ENCODE data around the gene GTPBP4.

Gene GTPBP4

DNA sequence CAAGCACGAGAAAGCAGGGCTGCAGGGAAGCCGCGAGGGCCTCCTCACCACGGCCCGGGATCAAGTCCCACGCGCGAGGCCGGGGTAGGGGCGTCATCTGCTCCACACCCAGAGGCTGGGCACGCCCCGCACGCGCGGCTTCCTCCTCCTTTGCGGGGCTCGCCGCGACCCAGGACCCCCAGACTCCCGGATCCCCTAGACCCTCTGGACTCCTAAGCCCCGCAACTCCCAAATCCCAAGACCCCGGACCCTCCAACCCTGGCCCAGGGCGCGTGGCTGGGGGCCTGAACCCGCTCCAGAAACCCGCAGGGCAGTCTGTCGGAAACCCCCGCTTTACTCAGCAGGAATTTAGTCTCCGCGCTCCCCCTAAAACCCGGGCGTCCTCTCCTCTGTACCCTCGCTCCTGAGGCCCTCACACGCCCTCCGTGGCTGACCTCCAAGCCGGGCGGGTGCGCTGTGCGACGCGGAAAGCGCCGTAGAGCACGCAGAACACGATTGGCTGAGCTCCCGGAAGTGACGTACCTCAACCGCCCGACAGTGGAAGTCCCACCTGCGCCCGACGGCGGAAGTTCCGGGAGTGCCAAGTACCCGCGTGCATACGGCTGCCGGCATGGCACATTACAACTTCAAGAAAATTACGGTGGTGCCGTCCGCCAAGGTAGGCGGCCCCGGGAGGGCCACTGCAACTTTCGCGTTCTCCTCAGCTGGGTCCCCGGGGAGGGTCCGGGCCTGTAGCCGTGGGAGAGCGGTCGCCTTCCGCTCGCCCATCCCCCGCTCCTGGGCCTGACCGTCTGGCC is at the start of gene GTPBP4:
GTPBP4 (plus strand) TSS at position 565 of the 797 bp plus-strand sequence; CDS start at position 611, 46 bp downstream.
- peak; percentile 90 for DNase-seq (ENCODE audit: low read depth)

DNA sequence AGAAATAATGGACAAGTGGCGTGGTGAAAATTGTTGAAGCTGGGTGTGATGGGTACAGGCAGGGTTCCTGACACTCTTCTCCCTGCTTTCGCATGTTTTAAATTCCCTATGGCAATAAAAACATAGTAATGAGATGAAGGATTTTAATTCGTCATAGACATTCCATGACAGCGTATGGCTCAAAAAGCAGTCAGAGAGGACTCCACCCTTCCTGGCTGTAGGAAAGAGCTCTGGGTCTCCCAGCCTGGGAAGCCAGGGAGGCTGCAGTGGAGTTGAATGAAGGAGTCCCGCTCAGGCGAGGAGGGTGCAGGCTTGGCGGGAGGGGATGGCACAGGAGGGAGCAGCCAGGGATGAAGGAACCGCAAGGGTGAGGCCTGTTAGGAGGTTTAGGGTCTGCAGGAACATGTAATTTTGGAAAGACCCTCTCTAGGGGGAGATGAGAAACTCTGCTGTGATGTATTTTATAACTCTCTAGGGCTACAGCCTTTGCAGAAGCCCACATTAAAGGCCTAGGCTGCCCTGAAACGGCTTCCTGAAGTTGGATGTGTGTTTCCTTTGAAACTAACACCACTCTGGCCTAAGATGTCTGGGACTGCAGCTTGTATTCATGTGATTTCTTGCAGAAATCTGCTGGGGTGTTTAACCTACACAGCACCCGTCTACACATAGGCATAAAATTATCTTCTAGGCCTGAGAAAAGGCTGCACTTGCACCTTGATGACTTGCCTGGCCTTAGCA is 49.1 kb upstream of the GTPBP4 start:
- no peak for DNase-seq (ENCODE audit: low read depth)

DNA sequence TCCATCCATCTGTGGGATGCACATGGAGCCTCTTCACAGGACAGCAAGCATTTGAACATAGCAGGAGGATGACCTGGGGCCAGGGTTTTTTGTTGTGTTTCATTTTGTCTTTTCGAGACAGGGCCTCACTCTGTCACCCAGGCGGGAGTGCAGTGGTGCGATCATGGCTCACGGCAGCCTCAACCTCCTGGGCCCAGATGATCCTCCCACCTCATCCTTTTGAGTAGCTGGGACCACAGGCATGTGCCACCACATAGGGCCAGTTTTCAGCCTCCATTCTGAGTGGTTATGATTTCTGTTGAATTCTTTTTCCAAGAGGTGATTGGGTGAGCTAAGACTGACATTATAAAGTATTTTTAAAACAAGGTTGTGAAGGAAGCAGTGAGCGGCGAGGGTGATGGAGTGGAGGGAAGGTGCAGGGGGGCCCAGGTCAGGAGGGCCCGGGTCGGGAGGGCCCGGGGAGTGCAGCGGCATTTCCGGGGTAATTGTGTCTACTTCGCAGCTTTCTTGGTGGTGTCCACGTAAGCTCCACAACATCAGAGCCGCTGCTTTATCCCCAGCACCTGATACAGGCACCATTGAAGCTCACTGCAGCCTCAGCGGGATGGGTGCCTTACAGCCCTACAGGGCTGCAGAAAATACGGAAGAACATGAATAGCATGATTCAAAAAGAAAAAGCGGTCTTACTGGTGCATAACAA is 44.8 kb upstream of the GTPBP4 start:
- DNase-seq (ENCODE audit: low read depth): no peak

DNA sequence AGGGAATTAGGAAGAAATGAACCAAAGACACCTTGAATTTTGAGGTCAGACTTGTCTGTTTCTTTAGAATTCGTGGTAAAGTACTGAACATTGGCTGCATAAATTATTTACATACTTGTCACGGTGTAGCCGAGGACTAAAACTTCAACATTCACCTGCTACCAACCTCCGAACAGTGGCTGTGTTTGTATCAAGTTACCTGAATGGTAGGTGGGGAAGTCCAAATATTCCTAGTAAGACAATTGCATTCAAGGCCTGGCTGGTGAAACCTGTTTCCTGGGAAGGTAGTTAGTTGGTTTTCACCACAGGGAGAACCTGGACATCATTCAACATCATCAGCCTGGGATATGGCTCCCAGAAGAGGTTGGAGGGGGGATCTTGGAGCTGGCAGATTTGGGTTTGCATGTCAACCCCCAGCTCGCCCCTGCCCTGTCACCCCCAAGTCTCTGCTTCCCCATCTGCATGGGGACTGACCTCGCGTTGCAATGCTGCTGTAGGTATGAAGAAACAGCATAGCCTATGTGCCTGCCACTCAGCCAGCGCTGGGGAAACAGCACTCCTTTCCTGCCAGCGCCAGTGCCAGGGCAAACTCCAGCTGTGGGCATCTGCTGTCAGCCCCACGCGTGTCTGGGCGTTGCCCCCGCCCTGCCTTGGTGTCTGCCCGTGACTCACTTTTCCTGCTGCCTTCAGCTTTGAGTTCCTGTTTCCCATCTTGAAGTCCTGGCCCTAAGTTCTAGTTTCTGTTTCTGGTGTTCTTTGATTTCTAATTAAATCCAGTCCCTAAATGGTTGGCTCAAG is 44.0 kb upstream of the GTPBP4 start:
- DNase-seq (ENCODE audit: low read depth): peak; percentile 8

DNA sequence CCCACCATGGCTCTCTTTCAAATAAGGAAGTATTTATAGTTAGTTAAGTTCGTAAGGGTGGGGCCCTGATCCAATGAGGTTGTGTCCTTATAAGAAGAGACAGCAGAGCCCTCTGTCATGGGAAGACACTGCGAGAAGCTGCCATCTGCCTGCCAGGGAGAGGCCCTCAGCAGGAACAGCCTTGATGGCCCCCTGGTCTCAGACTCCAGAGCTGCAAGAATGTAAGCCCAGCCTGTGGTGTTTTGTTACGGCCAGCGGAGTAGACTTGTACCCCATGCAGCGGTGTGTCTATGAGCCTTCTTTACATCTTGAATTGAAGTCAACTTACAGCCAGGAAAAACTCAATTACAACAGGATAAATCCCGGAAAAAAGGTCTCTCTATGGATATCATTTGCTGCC is 42.5 kb upstream of the GTPBP4 start:
- no peak for DNase-seq (ENCODE audit: low read depth)

DNA sequence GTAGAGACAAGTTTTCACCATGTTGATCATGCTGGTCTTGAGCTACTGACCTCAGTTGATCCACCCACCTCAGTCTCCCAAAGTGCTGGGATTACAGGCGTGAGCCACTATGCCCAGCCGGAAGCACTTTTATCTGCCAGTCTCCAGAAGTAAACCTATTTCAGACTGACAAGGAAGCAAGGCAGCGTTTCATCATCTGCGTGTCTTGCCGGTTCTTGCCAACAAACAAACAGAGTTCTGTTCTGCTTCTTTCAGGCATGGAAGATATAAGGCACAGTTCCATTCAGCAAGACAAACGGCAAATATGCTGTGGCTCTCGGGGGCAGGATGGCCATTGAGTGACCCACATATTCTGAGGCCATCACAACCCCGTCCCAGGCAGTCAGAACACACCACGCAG is 41.2 kb upstream of the GTPBP4 start:
- no peak for DNase-seq (ENCODE audit: low read depth)

DNA sequence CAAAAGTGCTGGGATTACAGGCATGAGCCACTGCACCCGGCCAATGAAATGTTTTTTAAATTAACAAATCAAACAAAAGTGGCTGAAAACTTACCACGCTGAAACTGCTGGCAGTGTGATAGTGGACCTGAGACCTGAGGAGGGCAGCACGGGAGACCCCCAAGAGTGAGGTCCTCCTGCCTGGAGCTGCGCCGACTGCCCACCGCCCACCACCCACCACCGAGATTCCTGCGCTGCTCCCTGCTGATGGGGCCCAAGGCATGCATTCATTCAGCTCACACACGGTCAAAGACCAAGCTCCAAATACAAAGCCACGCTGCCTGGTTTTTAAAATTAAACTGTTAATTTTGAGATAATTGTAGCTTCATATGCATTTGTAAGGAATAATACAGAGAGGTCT is 40.4 kb upstream of the GTPBP4 start:
- no peak for DNase-seq (ENCODE audit: low read depth)

DNA sequence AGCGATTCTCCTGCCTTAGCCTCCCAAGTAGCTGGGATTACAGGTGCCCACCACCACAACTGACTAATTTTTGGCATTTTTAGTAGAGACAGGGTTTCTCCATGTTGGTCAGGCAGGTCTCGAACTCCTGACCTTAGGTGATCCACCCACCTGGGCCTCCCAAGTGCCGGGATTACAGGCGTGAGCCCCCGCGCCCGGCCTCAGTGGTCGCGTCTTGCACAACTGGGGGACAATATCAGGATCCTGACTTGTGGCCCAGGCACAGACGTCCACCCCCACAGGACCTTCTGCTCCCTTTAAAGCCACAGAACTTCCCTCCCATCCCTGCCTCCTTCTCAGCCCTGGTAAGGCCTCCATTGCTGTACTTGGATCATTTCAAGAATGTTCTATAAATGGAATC is 39.9 kb upstream of the GTPBP4 start:
- no peak for DNase-seq (ENCODE audit: low read depth)

DNA sequence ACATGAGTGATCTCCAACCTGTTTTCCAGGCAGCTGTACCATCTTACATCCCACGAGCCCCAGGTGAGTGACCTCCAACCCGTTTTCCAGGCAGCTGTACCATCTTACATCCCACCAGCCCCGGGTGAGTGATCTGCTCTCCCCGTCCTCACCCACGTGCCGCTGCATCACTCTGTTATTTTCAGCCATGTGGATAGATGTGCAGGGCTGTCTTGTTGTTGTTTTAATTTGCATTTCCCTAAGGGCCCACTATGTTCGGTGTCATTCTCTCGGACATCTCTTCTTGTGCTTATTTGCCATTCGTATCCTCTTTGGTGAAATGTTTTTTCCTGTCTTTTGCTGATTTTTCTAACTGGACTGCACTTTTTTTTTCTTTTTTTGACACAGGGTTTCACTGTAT is 38.8 kb upstream of the GTPBP4 start:
- no peak for DNase-seq (ENCODE audit: low read depth)

DNA sequence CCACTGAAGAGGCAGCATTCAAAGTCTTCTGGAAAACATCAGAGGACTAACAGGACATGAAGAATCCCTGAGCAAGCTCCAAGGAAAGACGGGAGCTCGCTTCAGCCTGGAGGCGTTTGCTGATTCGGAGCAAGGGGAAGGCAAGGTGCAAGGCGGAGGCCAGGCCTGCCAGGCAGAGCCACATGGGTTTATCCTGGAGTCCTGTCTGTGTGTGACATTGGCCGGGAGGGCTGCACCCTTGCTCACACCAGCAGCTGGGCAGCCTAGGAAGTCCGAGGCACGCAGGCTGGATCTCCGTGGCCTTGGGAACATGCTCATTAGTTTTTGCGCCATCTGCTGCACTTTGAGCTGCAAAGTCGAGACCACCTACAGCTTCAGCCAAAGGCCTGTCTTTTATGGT is 34.4 kb upstream of the GTPBP4 start:
- no peak for DNase-seq (ENCODE audit: low read depth)

DNA sequence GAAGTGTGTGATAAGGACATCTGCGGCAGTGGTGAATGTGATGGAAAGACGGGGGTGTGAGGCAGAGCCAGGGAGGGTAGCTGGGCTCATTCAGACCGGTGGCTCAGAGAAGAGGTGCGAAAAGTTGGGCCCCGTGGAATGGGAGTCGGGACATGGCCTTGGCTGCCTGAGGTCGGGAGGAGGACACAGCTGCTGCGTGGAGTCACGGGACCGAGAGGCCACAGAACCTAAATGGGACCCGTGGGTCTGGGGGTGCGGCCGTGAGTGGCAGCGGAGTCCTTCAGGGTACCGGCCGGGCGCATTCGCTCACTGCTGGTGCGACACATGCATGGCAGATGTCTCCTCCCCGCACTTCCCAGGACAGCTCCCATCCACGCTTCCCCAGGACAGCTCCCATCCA is 33.8 kb upstream of the GTPBP4 start:
- DNase-seq (ENCODE audit: low read depth): no peak

DNA sequence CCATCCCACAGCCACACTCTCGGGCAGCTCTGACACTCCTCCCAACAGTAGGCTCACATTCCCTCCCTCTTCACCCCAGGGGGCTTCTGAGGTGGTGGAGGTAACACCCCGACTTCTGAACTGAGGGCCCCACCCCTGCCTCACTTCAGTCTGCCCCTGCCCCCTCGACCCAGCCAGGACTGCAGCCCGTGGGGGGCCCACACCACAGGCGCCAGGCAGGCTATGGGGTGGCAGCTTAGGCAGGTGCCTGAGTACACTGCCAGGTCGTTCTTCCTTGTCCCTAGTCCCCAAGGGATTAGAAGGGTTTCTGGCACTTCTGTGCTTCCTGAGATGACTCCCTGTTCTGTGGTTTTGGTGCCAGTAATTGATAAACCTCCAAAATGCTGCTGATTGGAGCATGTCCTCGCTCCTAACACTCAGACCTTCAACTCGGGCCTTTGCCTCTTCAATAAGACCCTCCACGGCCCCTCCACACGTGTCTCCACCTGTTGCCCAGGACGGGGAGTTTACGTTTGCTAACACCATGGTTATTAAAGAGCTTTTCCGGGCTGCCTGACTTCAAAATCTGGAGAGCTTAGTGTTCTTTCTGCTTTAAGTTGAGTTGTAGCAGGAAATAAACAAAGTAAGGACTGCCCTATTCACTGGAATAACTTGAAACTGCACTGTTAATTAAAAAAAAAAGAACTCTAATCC is 33.0 kb upstream of the GTPBP4 start:
- DNase-seq (ENCODE audit: low read depth): no peak

DNA sequence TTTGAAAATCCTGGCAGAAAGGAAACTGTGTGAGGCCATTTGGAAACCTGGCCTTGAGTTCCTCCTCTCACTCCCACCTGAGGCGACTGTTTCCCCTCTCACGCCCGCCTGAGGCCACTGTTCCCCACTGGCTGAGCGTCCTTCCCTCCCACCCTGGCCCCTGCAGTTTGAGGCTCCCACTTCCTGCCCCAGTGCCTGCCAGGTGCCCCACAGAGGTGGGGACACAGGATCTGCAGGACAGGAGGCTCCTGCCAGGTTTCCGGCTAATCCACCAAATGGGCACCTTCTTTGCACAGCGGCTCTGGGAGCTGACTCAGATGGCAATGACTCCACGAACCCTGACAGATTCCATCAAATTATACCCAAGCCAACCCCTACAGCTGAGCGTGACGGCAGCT is 32.4 kb upstream of the GTPBP4 start:
- no peak for DNase-seq (ENCODE audit: low read depth)

DNA sequence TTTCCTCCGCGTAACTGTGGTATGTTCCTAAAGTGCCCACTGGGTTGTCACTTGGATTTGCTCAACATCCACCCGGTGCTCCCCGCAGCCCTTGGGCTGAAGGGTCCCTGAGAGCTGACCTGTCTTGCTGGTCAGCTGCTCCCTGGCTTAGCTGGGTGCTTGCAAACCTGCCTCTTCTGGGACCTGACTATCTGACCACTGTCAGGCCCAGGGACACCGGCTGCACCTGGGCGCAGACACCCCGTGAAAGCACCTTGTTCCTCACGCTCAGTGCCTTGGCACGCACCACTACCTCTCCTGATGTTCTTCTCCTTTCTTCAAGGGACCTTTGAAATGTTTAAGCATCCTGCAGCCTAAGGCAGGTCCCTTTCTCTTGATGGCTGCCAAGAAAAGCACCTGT is 30.1 kb upstream of the GTPBP4 start:
- no peak for DNase-seq (ENCODE audit: low read depth)

DNA sequence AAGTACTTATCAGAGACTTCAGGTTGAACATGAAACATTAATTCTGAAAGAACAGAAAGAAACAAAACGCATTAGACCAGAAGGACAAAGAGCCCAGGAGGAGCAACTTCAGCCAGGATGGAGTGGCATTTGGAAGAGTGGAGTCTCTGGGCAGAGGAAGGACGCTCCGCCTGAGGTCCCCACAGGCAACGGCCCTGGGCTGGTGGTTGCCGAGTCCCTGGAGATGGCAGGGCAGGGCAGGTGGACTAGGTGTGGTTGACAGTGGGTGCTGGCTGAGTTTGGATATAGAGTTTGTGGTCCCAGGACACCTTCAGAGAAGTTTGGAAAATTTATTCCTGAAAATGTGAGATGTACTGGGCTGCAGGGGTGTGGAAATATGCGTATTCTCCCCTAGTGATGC is 29.4 kb upstream of the GTPBP4 start:
- DNase-seq (ENCODE audit: low read depth): no peak

DNA sequence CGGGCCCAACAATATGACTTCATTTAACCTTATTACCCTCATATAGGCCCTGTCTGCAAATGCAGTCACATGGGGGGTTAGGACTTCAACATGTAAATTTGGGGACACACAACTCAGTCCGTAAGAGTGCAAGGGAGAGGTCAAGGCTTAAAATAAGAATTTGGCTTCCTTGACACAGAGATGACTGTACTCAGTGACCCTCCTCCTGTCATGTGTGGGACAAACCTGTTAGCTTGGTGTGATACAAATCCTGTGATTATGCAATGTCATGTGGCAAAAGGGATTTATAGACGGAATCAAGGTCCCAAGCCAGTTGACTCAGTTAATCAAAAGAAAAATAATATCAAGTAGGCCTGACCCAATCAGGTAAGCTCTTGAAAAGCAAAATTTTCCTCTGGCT is 25.9 kb upstream of the GTPBP4 start:
- no peak for DNase-seq (ENCODE audit: low read depth)

DNA sequence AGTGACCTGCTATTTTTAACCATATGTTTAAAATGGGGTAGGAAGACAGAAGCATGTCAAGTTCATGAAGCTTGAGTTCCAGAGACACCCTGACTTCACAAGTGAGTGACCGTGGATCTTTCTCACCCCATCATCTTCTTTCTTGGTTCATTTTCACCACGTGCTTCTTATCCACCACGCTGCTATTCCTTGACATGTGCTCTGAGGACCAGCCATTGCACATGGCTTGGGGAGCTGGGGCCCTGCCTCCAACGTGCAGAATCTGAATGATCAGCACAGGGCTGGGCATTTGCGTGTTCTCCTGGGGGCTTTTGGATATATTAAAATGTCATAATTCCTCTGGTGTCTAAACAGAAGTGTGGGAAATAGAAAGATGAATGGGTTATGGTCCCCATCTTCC is 25.0 kb upstream of the GTPBP4 start:
- no peak for DNase-seq (ENCODE audit: low read depth)

DNA sequence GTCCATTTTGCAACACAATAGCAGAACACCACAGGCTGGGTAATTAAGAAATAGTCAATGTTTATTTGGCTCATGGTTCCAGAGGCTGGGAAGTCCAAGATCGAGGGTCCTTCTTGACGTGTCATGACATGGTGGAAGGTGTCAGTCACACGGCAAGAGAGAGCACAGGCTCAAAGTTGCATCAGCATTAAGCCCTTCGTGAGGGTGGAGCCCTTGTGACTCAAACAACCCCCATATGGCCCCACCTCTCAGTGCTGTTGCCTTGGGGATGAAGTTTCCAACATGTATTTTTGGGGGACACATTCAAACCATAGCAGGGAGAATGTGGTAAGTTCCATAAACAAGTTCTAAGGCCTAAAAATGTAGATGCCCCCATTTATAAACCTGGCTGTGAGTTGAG is 24.6 kb upstream of the GTPBP4 start:
- no peak for DNase-seq (ENCODE audit: low read depth)

DNA sequence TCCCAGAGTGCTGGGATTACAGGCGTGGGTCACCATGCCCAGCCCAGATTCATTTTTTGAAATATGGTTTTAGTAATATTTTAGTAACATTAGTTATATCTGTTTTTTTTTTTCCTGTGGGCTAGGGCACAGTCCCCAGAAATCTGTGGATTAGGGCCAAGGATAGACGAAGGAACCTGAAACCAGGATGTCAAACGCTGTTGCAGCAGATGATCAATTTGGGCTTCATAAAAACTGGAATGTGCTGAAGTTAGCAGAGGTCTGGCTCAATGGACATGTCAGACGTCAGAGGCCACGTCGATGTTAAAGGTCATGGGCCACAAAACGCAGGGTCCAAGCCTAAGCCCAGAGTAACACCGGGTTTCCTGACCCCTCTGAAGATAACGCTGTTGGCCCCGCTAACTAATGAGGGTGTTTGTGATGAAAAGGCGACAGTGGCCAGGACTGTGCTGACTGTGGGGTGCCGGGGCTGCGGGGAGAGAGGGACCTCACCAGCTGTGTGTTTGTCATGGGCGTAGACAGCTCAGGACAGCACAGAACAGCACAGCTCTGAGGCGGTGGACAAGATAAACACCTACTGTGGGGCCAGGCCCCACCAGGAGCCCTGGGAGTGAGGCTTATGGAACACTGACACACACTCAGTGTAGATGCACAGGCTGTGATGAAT is 23.8 kb upstream of the GTPBP4 start:
- DNase-seq (ENCODE audit: low read depth): no peak

DNA sequence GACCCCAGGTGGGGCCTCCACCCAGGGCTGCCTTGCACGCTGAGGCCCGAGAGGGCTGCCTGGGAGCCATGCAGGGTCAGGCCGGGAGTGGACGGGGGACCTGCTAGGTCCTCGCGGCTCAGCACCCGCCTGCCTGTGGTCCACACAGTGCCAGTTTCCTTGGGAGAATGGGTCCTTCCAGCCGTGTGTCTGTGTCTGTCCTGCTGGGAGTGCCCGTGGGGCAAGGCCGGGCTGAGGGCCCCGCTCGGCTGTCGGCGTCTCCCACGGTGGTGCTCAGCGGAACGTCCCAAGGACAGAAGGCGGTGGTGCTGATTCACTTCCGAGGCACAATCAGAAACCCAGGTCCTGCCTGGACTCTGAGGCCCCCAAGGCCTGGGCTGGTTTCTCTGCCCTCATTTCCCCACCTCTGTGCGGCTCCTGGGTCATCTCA is 23.2 kb upstream of the GTPBP4 start:
- DNase-seq (ENCODE audit: low read depth): no peak

All from stimulated activated CD8-positive, alpha-beta memory T cell treated with anti-CD3 and anti-CD28 coated beads, Interleukin-12 subunit alpha, Interleukin-12 subunit beta, amount 100 ng/mL, for 4 hours (primary cell).